OCI-LY1 (cell line): ENCODE measurements around the gene KRTAP17-1.

ENCODE experiments used
- CTCF ChIP-seq: fragments of 200-600 bp; sonication (generic), shearing (Covaris generic); IDR thresholded peaks from 2 replicates; pipeline ENCODE4 v1.5.1; 2017; ENCODE audit warnings: mild to moderate bottlenecking, antibody characterized with exemption, low read length, moderate library complexity, mixed read lengths
- EZH2 ChIP-seq: fragments of 200-600 bp; sonication (generic), shearing (Covaris generic); IDR thresholded peaks from 2 replicates; pipeline ENCODE4 v1.8.0; 2017; ENCODE audit warnings: borderline replicate concordance, mixed run types, mild to moderate bottlenecking, antibody characterized with exemption, low read length, moderate library complexity, mixed read lengths

- TF ChIP-seq CTCF, result no peak
- no peak for TF ChIP-seq EZH2
Measured at GRCh38 chr17:41311111-41311510, 4.4 kb downstream of the KRTAP17-1 start.
